SJSA1 (cell line): ENCODE measurements around the gene ECM2. TPM values are rescaled to one million over a fixed set of nuclear protein-coding genes. Genes with fewer than 3 reads are reported as not detected.
A peak's percentile ranks its signal among the peaks of the same experiment; 100 is the strongest.

Source experiments
- DNase-seq, 2 experiments: peaks; one replicate each; pipeline ENCODE4 v3.0.0-alpha.2; 2015 to 2020; ENCODE audit warnings: low spot score in 2 of 2, low read depth in 1 of 2
- H3K27ac ChIP-seq: fragments of 250-450 bp; sonication (Bioruptor Pico); 2 replicates; pipeline ENCODE4 v1.5.1; 2020; ENCODE audit warnings: mild to moderate bottlenecking, moderate library complexity
- H3K27me3 ChIP-seq: fragments of 250-450 bp; sonication (Bioruptor Pico); replicated peaks from 2 replicates; pipeline ENCODE4 v1.5.1; 2020; ENCODE audit warnings: mild to moderate bottlenecking, moderate library complexity
- H3K36me3 ChIP-seq: fragments of 250-450 bp; sonication (Bioruptor Pico); 2 replicates; pipeline ENCODE4 v1.5.1; 2020; ENCODE audit warnings: mild to moderate bottlenecking
- H3K4me1 ChIP-seq: fragments of 250-450 bp; sonication (Bioruptor Pico); replicated peaks from 2 replicates; pipeline ENCODE4 v1.6.1; 2021; ENCODE audit warnings: mild to moderate bottlenecking
- H3K4me3 ChIP-seq: fragments of 250-450 bp; sonication (Bioruptor Pico); 2 replicates; pipeline ENCODE4 v1.5.1; 2020; ENCODE audit warnings: mild to moderate bottlenecking
- H3K9me3 ChIP-seq: fragments of 250-450 bp; sonication (Bioruptor Pico); replicated peaks from 2 replicates; pipeline ENCODE4 v1.5.1; 2020; ENCODE audit warnings: mild to moderate bottlenecking
- total RNA-seq: library from RNA; depleted of rRNA; stranded (reverse); fragments of >200 nt; shearing (Covaris generic); gene quantifications from 2 replicates; pipeline ENCODE4 v1.2.3, GENCODE V29; 2014

The ECM2 gene
- total RNA-seq, 1 experiment from 2014 or later = 2.2 TPM

GRCh38 chr9:92518199-92518598, 17.6 kb downstream of the ECM2 start:
- Histone ChIP-seq H3K27me3 (no peaks in the 10 kb centered on the region), H3K36me3 (no peaks in the 10 kb centered on the region), H3K4me3 (no peak overlapping the region), H3K27ac (no peak overlapping the region), H3K4me1 (no peaks in the 10 kb centered on the region), H3K9me3 (no peaks in the 10 kb centered on the region)
- DNase-seq = no peak

DNA sequence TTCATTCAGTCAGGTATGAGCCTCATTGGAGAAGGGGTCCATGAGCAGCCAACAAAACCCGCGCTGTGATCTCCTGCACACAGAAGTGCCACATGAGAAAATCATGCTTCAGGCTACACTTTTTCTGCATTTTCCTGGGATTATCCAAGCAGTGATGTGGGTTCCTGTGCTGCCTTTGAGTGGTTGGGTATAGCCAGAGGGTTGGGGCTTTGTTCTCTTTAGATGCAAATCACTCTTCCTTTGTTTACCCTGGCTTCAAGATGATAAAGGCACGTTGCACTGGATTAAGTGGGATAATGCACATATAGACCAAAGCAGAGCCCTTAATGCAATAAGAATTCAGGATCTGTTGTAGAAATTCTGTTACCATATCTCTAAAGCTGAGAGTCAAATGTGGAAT, 18.7 kb downstream of the ECM2 start:
- no peak overlapping the region for H3K27ac ChIP-seq
- H3K9me3 ChIP-seq = no peaks in the 10 kb centered on the region
- no peaks in the 10 kb centered on the region for H3K4me1 ChIP-seq
- no peaks in the 10 kb centered on the region for H3K36me3 ChIP-seq
- H3K4me3 ChIP-seq = no peak overlapping the region
- DNase-seq = no peak
- no peaks in the 10 kb centered on the region for H3K27me3 ChIP-seq

GRCh38 chr9:92516521-92516920, 19.3 kb downstream of the ECM2 start:
- Histone ChIP-seq H3K4me3 (no peak overlapping the region), H3K4me1 (no peaks in the 10 kb centered on the region), H3K9me3 (no peaks in the 10 kb centered on the region), H3K27me3 (no peaks in the 10 kb centered on the region), H3K36me3 (no peaks in the 10 kb centered on the region), H3K27ac (no peak overlapping the region)
- DNase-seq = no peak

- no peak overlapping the region for H3K4me3 ChIP-seq
- H3K36me3 ChIP-seq = no peaks in the 10 kb centered on the region
- no peaks in the 10 kb centered on the region for H3K9me3 ChIP-seq
- DNase-seq = no peak
- H3K27me3 ChIP-seq = no peaks in the 10 kb centered on the region
- no peaks in the 10 kb centered on the region for H3K4me1 ChIP-seq
- no peak overlapping the region for H3K27ac ChIP-seq
These were observed 21.2 kb downstream of the ECM2 start for GRCh38 chr9:92514635-92515034.

DNA sequence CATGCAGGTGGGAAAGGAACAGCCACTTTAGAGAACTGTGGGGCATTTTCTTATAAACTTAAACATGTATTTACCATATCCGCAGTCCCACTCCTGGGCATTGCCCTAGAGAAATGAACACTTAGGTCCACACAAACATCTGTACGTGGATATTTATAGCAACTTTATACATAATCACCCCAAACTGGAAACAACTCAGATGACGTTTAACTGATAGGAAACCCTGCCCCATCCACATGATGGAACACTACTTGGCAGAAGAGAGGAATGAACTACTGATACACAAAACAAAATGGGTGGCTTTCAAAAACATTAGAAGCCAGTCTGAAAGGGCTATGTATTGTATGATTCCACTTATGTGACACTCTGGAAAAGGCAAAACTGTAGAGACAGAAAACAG, 22.4 kb downstream of the ECM2 start:
- DNase-seq = no peak
- Histone ChIP-seq H3K36me3 (no peaks in the 10 kb centered on the region), H3K27ac (no peak overlapping the region), H3K27me3 (no peaks in the 10 kb centered on the region), H3K4me3 (no peak overlapping the region), H3K9me3 (no peaks in the 10 kb centered on the region), H3K4me1 (peaks cover 1% of the 10 kb centered on the region)

GRCh38 chr9:92512622-92513021, 23.2 kb downstream of the ECM2 start:
- DNase-seq = no peak
- H3K4me3 ChIP-seq = no peak overlapping the region
- no peaks in the 10 kb centered on the region for H3K27me3 ChIP-seq

GRCh38 chr9:92510747-92511146, 25.0 kb downstream of the ECM2 start:
- Histone ChIP-seq H3K9me3 (no peaks in the 10 kb centered on the region), H3K27ac (no peak overlapping the region), H3K27me3 (no peaks in the 10 kb centered on the region), H3K4me3 (no peak overlapping the region), H3K4me1 (peaks cover 27% of the 10 kb centered on the region), H3K36me3 (no peaks in the 10 kb centered on the region)
- no peak for DNase-seq

More at GRCh38 chr9:92512622-92513021, 23.2 kb downstream of the ECM2 start:
- Histone ChIP-seq H3K9me3 (no peaks in the 10 kb centered on the region), H3K27ac (no peak overlapping the region), H3K4me1 (peaks cover 8% of the 10 kb centered on the region), H3K36me3 (no peaks in the 10 kb centered on the region)

DNA sequence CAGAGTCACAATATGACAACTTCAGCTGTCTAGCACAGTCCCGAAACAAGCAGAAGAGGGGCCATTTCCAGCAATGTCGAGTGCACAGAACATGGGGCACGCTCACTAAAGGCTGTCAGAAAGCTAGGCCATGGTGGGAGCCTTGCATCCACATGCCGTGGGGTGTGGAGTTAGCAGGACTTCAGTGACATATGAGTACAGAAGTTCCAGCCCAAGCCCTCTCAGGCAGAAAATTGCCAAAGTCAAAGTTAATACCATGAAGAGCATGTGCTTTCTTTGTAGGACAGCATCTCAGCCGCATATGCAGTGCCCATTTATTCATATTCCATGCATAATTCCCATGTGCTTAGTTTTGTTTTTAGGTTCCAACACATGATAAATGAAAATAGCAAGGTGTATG, 26.7 kb downstream of the ECM2 start:
- Histone ChIP-seq H3K36me3 (no peaks in the 10 kb centered on the region), H3K27ac (no peak overlapping the region), H3K4me1 (peaks cover 44% of the 10 kb centered on the region), H3K9me3 (no peaks in the 10 kb centered on the region), H3K27me3 (no peaks in the 10 kb centered on the region), H3K4me3 (no peak overlapping the region)
- DNase-seq = no peak

- Histone ChIP-seq H3K4me1 (peaks cover 44% of the 10 kb centered on the region), H3K4me3 (no peak overlapping the region), H3K27me3 (no peaks in the 10 kb centered on the region), H3K36me3 (no peaks in the 10 kb centered on the region), H3K9me3 (no peaks in the 10 kb centered on the region), H3K27ac (no peak overlapping the region)
- peak; percentile 29 to 58 for DNase-seq
These were observed 27.6 kb downstream of the ECM2 start for GRCh38 chr9:92508018-92508820.

DNA sequence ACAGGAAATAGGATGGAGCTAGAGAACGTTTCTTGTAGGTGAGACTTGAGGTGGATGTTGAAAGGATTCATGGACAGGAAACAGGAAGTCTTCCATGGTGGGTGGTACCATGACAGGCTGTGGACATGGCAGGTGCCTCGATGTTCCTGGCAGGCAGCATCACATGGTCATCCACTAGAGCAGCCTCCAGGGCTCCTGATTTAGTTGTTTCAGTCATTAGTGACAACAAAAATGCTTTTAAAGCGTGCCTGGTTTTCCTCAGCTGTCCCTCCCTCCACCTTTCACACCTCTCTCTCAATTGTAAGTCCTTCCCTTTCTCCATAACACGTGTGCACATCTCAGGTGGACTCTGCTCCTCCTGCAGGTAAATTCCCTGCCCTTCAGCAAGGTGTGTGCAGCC, 28.3 kb downstream of the ECM2 start:
- peaks cover 44% of the 10 kb centered on the region for H3K4me1 ChIP-seq
- no peaks in the 10 kb centered on the region for H3K9me3 ChIP-seq
- no peak overlapping the region for H3K4me3 ChIP-seq
- DNase-seq = no peak
- H3K27ac ChIP-seq = peak overlapping the region; percentile 88; the same call in 1 of the 2 replicates
- H3K27me3 ChIP-seq = no peaks in the 10 kb centered on the region
- no peaks in the 10 kb centered on the region for H3K36me3 ChIP-seq

- no peaks in the 10 kb centered on the region for H3K27me3 ChIP-seq
- H3K9me3 ChIP-seq = no peaks in the 10 kb centered on the region
- no peak overlapping the region for H3K4me3 ChIP-seq
- H3K4me1 ChIP-seq = peaks cover 44% of the 10 kb centered on the region
- H3K36me3 ChIP-seq = no peaks in the 10 kb centered on the region
- H3K27ac ChIP-seq = peak overlapping the region; percentile 88
- DNase-seq = no peak
These were observed 28.8 kb downstream of the ECM2 start for GRCh38 chr9:92507005-92507404.

DNA sequence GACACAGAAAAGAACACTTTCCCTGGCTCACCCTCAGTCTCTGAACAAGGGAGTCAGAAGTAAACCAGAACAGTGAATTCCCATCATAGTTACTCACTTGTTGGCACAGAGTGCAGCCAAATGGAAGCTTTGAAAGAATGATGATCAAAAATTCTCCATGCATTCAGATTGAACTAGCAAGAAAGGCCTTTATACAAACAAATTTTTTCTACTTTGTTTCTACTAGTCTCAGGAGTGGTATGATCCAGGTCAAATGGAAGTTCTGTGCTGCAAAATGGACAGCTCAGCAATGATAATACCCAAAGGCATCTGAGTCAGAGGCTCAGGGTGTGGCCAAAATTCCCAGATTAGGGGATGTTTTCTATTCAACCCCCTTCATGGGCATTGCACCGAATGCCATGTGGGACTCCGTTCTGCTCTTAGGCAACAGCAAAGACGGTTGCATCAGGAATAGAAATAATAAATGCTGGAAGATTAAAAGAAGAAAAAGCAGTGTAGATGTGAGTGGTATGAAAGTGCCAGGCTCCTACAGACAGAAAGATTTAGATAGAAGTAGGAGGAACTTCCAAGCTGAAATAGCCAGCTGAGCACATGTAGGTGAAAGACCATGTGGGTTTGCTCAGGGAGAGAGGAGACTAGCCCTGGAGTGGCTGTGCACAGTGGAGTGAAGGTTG, 29.5 kb downstream of the ECM2 start:
- no peaks in the 10 kb centered on the region for H3K27me3 ChIP-seq
- peak overlapping the region; percentile 88 for H3K27ac ChIP-seq
- no peak overlapping the region for H3K4me3 ChIP-seq
- H3K4me1 ChIP-seq = peaks cover 44% of the 10 kb centered on the region
- H3K9me3 ChIP-seq = no peaks in the 10 kb centered on the region
- DNase-seq = peak; percentile 84 to 86
- H3K36me3 ChIP-seq = no peaks in the 10 kb centered on the region

- H3K4me3 ChIP-seq = no peak overlapping the region
- H3K27ac ChIP-seq = peak overlapping the region; percentile 88
- H3K4me1 ChIP-seq = peaks cover 44% of the 10 kb centered on the region
- H3K9me3 ChIP-seq = no peaks in the 10 kb centered on the region
- H3K36me3 ChIP-seq = no peaks in the 10 kb centered on the region
- no peak for DNase-seq
- no peaks in the 10 kb centered on the region for H3K27me3 ChIP-seq
These were observed 30.9 kb downstream of the ECM2 start for GRCh38 chr9:92504881-92505280.

GRCh38 chr9:92503156-92503555, 32.6 kb downstream of the ECM2 start:
- no peak for DNase-seq
- H3K4me3 ChIP-seq = no peak overlapping the region
- H3K4me1 ChIP-seq = peaks cover 41% of the 10 kb centered on the region
- no peaks in the 10 kb centered on the region for H3K36me3 ChIP-seq
- H3K9me3 ChIP-seq = no peaks in the 10 kb centered on the region
- H3K27me3 ChIP-seq = no peaks in the 10 kb centered on the region
- no peak overlapping the region for H3K27ac ChIP-seq
